Medulla oblongata (tissue), 1 donor: ENCODE data around the gene GTF3C1.
"Not testable (repeated sequence)": the region's sequence is repeated elsewhere in the genome, so short reads cannot be mapped to it uniquely, and the experiment has no call there.

Experiments used
- DNase-seq: peaks from one replicate; pipeline ENCODE4 v3.0.0-alpha.2; 2015; ENCODE audit errors: extremely low spot score

Gene GTF3C1

DNA sequence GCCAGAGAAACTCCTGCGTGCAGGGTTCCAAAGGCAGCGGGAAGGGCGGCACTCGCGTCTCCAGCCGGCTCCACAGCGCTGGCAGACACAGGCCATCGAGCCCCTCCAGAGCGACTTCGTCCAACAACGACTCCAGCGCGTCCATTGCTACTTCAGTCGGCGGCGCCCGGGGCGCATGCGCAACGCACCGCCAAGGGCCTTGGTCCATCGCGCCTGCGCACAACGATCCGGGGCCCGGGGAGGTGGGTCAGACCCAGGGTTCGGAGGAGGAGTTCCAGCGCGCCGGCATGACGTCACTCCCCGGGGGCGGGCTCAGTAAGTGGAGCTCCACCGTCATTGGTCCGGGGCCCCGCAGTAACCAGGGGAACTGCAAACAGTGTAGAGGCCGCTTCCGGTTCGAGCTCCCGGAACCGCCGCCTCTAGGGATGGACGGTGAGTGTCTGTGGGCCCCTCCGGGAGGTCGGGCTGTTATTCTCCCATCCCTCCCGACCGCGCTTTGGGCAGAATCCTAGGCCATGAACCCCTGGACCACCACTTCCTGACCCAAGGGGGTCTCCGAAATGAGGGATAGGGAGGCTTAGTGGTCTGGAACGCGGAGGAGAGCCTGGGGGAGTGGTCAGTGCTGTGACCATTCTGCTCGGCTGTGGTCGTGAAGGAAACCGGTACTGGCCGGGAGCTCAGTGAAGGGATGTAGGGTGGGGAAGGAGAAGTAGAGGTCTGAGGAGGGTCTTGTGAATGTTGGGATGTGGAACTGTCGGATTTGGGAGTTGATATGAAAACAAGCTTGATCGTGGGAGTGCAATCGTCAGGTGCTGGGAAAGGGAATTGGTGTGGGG lies at the start of gene GTF3C1, which contains the start of gene KATNIP:
Gene GTF3C1, minus strand, starts transcription at position 168 of the 836 bp plus-strand sequence. Its CDS starts 23 bp downstream, at position 145.
Gene KATNIP, plus strand, starts transcription at position 399 of the 836 bp plus-strand sequence. Its CDS starts 27 bp downstream, at position 426.
- DNase-seq, result peak; percentile 99

DNA sequence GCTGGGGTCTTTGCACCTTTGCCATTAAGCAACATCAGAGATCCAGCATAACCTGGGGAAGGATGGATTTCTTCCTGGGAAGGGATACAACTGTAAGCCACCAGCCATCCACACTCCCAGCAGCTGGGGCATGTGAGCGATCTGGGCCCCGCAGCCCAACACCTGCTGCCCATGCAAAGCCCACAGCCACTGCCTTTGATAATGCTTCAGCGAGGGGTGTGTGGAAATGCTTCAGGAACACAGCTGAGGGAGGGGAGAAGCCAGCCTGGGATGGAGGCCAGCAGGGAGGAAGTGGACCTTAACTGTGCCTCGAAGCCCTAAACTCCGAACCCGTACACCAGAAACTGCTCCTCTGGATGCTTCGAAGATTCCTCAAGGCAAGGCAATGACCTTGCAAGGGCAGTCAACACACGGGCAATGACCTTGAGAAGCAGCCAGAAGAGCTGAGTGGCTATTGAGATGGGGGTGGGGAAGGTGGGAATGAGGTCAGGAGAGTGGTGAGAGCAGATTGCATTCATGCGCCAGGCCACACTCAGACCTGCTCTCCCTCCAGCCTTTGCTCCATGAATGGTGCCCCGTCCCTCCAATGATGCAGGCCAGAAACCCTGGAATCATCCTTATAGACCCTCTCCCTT lies 49.3 kb upstream of the GTF3C1 start:
- no peak for DNase-seq

DNA sequence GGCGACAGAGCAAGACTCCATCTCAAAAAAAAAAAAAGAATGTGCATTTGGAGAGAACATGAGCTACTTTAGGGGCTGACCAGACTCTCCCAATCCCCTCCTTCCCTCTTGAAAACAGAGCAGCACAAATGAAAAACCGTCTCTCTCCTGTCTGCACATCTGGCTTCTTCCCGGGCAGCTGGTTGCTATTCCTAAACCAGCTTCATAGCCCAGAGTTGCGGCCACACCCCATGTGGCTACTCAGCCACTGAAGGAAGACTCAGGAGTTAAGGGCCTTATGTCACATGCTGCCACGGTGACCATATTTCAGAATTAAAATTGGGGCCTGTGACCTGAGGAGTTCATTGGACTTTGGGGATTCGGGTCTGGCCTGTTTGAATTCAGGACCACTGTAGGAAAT lies 48.5 kb upstream of the GTF3C1 start:
- DNase-seq, result no peak

DNA sequence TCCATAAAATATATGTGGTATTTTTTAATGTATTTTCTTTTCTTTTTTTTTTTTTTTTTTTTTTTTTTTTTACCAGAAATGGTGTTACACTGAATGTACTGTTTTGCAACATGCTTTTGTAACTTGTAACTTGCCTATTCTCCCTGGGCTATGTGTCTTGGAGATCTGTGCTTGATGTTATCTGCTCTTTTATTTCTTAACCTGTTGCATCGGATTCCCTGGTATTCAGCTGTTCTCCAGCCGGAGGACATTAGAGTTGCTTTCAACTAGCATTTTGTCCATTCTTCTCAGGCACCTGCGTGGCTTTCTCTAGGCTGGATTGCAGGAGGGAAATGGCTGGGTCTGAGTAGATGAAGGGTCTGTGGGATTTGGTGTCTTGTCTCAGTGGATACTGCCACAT lies 47.6 kb upstream of the GTF3C1 start:
- DNase-seq, result no peak

DNA sequence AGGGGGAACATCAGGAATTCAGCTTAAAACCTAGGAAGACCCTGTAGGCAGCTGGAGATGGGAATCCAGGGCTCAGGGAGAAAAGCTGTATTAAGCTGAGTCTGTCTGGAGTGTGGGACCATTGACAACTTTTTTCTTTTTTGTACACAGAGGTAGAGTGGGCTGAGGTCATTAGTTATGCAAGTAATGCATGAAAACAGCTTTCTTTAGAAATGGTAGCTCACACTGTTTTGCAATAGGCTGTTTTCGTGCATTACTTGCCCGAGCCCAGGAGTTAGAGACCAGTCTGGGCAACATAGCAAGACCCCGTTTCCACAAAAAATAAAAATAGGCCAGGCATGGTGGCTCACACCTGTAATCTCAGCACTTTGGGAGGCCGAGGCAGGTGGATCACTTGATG lies 46.7 kb upstream of the GTF3C1 start:
- no peak for DNase-seq

- DNase-seq, result no peak
Measured at GRCh38 chr16:27595993-27596392, 46.3 kb upstream of the GTF3C1 start.

DNA sequence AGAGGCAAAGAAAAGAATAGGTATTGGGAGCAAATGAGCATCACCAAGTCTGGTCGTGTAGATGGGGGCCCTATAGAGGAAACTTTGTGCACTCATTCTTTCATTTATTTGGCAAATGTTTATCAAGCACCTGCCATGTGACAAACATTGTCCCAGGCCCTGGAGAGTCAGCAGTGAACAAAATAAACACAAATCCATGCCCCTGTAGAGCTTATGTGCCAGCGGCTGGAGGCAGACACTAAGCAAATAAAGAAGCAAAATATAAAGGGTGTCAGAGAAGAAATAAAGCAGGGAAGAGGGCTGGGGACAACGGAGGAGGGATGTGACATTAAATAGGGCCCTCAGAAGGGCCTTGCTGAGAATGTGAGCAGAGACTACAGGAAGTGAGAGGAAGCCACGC lies 45.8 kb upstream of the GTF3C1 start:
- no peak for DNase-seq

GRCh38 chr16:27591837-27592236 lies 42.1 kb upstream of the GTF3C1 start:
- no peak for DNase-seq

DNA sequence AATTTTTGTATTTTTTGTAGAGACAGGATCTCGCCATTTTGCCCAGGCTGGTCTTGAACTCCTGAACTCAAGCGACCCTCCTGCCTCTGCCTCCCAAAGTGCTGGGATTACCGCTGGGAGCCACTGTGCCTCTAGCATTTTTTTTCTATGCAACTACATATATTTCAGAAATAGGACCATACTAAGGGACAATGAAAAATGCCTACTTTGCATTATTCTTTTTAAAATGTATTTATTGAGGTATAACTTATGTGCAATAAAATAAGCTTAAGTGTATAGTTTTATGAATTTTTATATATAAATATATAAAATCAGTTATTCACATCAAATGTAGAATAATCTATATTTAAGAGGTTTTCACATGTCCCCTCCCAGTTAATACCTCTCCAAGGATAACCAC lies 38.3 kb upstream of the GTF3C1 start:
- no peak for DNase-seq

DNA sequence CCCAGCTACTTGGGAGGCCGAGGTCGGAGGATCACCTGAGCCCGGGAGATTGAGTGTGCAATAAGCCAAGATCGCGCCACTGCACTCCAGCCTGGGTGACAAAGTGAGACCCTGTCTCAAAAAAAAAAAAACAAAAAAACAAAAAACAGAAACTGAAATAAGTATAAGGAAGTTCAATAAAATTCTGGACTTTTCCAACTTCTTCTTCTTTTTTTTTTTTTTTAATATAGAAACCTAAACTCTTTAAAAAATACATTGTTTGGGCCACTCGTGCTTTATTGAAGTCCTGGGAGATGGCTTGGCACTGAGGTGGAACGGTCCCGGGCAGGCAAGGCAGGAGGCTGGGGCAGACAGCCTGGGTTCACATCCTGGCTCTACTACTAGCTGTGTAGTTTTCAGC lies 37.0 kb upstream of the GTF3C1 start:
- no peak for DNase-seq

DNA sequence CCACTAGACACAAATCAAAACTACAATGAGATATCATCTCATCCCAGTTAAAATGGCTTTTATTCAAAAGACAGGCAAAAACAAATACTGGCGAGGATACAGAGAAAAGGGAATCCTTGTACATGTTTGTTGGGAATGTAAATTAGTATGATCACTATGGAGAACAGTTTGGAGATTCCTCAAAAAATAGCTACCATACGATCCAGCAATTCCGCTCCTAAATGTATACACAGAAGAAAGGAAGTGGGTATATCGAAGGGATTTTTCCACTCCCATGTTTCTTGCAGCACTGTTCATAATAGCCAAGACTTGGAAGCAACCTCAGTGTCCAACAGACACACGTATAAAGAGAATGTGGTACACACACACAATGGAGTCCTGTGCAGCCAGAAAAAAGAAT lies 35.5 kb upstream of the GTF3C1 start:
- DNase-seq, result no peak

DNA sequence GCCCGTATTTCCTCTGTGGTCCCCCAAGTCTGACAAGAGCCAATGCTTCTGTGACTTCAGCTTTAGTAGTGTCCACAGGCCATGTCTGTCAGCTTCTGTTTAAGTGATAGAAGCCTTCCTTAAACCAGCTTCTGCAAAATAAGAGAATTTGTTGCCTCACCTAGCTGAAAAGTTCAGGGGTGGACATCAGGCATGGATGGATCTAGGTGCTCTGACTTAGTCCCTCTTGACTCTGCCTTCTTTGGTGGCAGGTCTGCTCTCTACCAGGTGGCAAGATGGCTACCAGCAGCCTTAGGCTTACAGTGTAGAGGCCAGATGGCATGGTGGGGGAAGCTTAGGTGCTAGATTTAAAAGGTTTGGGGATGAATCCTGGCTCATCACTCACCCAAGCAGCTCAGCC lies 33.9 kb upstream of the GTF3C1 start:
- DNase-seq, result no peak

DNA sequence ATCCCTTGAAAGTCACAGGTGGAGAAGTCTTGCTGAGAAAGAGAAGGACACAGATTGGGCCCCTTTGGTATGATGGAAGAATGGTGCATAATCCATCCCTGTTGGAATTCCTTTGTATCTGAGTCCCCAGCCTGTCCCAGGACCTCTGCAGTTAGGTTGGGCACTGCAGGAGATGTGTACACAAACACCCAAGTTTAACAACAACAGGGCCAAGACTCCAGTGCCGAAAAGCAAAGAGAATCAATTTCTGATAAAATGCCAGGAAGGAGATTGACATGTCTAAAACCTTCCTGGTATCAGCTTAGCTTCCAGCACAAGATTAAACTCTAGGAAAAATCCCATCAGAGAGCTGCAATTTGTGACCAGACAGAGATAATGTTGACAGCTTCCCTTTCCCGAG lies 33.2 kb upstream of the GTF3C1 start:
- no peak for DNase-seq

DNA sequence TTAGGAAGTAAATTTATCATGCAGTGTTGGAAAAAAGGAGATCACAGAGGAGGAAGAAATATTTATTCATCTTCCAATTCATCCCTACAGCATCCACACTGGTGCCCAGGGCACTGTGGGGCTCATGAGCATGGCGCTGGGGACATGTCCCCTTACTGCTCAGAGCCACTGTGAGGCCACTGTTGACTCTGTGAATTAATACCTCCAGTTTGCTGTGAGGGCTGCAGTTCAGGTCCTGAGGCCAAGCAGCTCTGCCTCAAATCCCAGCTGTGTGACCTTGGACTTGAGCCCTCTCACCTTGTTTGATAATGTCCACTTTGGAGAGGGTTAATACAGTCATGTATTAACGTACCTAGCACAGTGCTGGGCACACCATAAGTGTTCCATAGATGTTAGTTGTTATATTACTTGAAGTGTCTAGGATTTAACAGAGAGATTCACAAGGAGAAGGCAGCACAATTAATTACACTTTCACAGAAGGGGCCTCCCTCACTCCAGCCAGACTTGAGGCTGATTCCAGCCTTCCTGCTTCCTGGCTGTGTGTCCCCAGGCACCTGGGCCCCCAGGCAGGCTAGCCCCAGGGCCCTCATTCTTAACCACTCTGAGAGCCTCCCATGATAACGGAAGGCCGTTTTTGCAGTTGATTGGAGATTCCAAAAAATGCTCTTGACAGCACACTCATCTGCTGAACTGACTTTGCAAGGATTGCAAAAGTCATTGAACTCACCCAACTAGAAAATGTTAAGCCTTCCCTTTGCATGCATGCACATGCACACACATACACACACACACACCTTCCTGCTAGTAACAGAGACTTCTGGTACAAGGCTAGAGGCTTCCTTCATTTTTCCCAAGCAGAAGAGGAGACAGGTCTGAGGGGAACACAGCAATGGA lies 29.6 kb upstream of the GTF3C1 start:
- no peak for DNase-seq

DNA sequence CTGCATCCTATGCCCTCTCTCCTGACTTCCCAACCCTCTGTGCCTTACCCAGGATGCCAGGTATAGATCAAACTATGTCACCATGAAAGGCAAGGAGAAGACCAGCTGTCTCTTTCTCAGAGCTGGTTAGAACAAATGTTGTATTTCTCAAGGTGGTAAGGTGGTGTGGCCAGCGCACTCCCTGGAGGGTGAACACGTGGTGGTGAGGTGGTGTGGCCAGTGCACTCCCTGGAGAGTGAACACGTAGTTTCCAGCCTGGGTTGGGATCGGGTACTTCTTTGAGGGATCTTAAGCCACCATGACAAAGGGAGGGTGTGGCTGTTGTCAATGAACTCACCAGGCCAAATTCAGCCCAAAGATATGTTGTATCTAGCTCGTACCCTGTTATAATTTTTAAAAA lies 27.0 kb upstream of the GTF3C1 start:
- no peak for DNase-seq

DNA sequence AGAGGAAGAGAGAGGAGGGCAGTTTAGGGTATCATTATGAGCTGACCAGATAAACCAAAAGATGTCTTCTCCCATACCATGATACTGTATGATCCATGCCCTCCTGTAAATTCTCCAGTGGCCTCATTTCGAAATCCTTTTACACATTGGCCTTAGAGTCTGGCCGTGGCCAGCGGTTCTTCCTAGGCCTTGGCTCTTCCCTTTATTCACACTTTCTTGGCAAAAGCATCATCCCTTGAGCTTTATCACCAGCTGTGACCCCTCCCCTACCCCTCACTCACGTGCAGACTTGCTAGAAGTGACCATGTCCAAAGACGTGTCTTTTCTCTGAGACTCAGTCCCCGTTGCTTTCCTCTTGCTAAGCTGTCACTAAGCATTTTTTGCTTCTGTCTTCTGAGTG lies 23.0 kb upstream of the GTF3C1 start:
- DNase-seq, result no peak

GRCh38 chr16:27571433-27572326 lies 22.0 kb upstream of the GTF3C1 start:
- DNase-seq, result no peak

GRCh38 chr16:27570986-27571385 lies 21.3 kb upstream of the GTF3C1 start:
- not testable (repeated sequence) for DNase-seq

- no peak for DNase-seq
Measured at GRCh38 chr16:27568077-27568476, 18.4 kb upstream of the GTF3C1 start.

- no peak for DNase-seq
Measured at GRCh38 chr16:27566417-27566816, 16.7 kb upstream of the GTF3C1 start.

GRCh38 chr16:27564224-27564623 lies 14.5 kb upstream of the GTF3C1 start:
- DNase-seq, result no peak
